H1 (cell line): ENCODE measurements around the gene TTC6. TPM values are rescaled to one million over a fixed set of nuclear protein-coding genes. Genes with fewer than 3 reads are reported as not detected.
"Not testable (repeated sequence)": the region's sequence is repeated elsewhere in the genome, so short reads cannot be mapped to it uniquely, and the experiment has no call there.

Experiments used
- CTCF ChIA-PET: fragments of 300-600 bp; sonication (Branson Sonifier 250); formaldehyde crosslinking; loops from one replicate; lab custom pipeline; 2021; ENCODE audit not compliant: partially characterized antibody; lab: Charles Lee
- POLR2A ChIA-PET: fragments of 300-600 bp; sonication (Branson Sonifier 250); formaldehyde crosslinking; loops from one replicate; lab custom pipeline; 2021; ENCODE audit warnings: inconsistent platforms; ENCODE audit not compliant: partially characterized antibody; lab: Charles Lee
- DNase-seq, 2 experiments: peaks; one replicate each; pipeline versions ENCODE4 v3.0.0 to v3.0.0-alpha.2; 2010 to 2022; ENCODE audit warnings: low spot score in 2 of 2, low read depth in 1 of 2, mixed read lengths in 1 of 2
- FAIRE-seq: peaks from 2 replicates; lab custom pipeline; 2011; peaks lifted over from hg19 to GRCh38; lab: Jason Lieb, UNC
- H2AFZ ChIP-seq: 2 replicates; pipeline ENCODE4 v1.8.1; 2012; ENCODE audit warnings: low read length, inconsistent platforms
- H2AK5ac ChIP-seq: 2 replicates; pipeline ENCODE4 v1.6.1; 2013; ENCODE audit warnings: low read depth, low read length
- H2BK120ac ChIP-seq: replicated peaks from 2 replicates; pipeline ENCODE3; 2013; ENCODE audit warnings: low read depth, low read length, inconsistent platforms
- H2BK12ac ChIP-seq: 2 replicates; pipeline ENCODE4 v1.6.1; 2013; ENCODE audit warnings: low read depth, low read length
- H2BK15ac ChIP-seq: 2 replicates; pipeline ENCODE4 v1.6.1; 2013; ENCODE audit warnings: low read length
- H2BK20ac ChIP-seq: 2 replicates; pipeline ENCODE4 v1.6.1; 2013; ENCODE audit warnings: low read length
- H2BK5ac ChIP-seq: 2 replicates; pipeline ENCODE4 v1.6.1; 2013; ENCODE audit warnings: low read depth, low read length
- H3K14ac ChIP-seq: 2 replicates; pipeline ENCODE4 v1.6.1; 2013; ENCODE audit warnings: inconsistent platforms; ENCODE audit not compliant: insufficient read length
- H3K18ac ChIP-seq: 2 replicates; pipeline ENCODE4 v1.6.1; 2013; ENCODE audit warnings: low read length; ENCODE audit errors: extremely low read depth
- H3K23ac ChIP-seq: 2 replicates; pipeline ENCODE4 v1.6.1; 2013; ENCODE audit warnings: inconsistent platforms; ENCODE audit not compliant: insufficient read length
- H3K23me2 ChIP-seq: 2 replicates; pipeline ENCODE4 v1.6.1; 2013; ENCODE audit warnings: low read depth, low read length
- H3K27ac ChIP-seq: 2 replicates; pipeline ENCODE4 v1.6.1; 2011; ENCODE audit warnings: low read depth, low read length, inconsistent platforms
- H3K27me3 ChIP-seq, 4 experiments: replicated peaks in 1 of 4; 1 replicate in 1 of 4; 2 replicates in 3 of 4; pipeline versions ENCODE4 v1.6.1 to v1.8.1; 2011 to 2013; ENCODE audit warnings: low read length in 3 of 4, mild to moderate bottlenecking in 3 of 4, inconsistent platforms in 2 of 4, mixed read lengths in 2 of 4, moderate library complexity in 1 of 4; ENCODE audit not compliant: control insufficient read depth in 3 of 4, insufficient read depth in 3 of 4; ENCODE audit errors: extremely low read depth in 1 of 4
- H3K36me3 ChIP-seq, 4 experiments: 2 replicates each; pipeline versions ENCODE4 v1.6.1 to v1.8.1; 2011 to 2013; ENCODE audit warnings: mild to moderate bottlenecking in 4 of 4, low read length in 3 of 4, moderate library complexity in 2 of 4, control low read depth in 1 of 4, inconsistent platforms in 1 of 4; ENCODE audit not compliant: insufficient read depth in 4 of 4, control insufficient read depth in 2 of 4
- H3K4ac ChIP-seq: replicated peaks from 2 replicates; pipeline ENCODE3; 2013; ENCODE audit warnings: low read length, low read depth, mixed read lengths, inconsistent platforms; ENCODE audit not compliant: insufficient read length
- H3K4me1 ChIP-seq, 4 experiments: replicated peaks in 1 of 4; 1 replicate in 1 of 4; 2 replicates in 3 of 4; pipeline versions ENCODE4 v1.6.1 to v1.8.1; 2011 to 2013; ENCODE audit warnings: low read length in 3 of 4, inconsistent platforms in 2 of 4, mixed read lengths in 1 of 4; ENCODE audit not compliant: insufficient read depth in 4 of 4, control insufficient read depth in 3 of 4
- H3K4me2 ChIP-seq, 2 experiments: 2 replicates each; pipeline versions ENCODE4 v1.6.1 to v1.8.1; 2011 to 2013; ENCODE audit warnings: low read depth in 2 of 2, low read length in 2 of 2, control low read depth in 1 of 2, inconsistent platforms in 1 of 2, mild to moderate bottlenecking in 1 of 2; ENCODE audit not compliant: insufficient read depth in 1 of 2
- H3K4me3 ChIP-seq, 4 experiments: fragments of 200-600, 300-600 bp in 1 of 4; sonication (generic), shearing (Covaris generic), sonication (Bioruptor Twin) in 1 of 4; 2 replicates each; pipeline versions ENCODE4 v1.5.1 to v1.8.1; 2011 to 2016; ENCODE audit warnings: low read length in 4 of 4, low read depth in 3 of 4, control low read depth in 2 of 4, inconsistent platforms in 2 of 4, mild to moderate bottlenecking in 2 of 4, mixed read lengths in 1 of 4, moderate library complexity in 1 of 4; ENCODE audit not compliant: insufficient read depth in 2 of 4; ENCODE audit errors: extremely low read depth in 1 of 4
- H3K56ac ChIP-seq: replicated peaks from 2 replicates; pipeline ENCODE3; 2013; ENCODE audit warnings: low read depth, mild to moderate bottlenecking, mixed read lengths, low read length, inconsistent platforms; ENCODE audit not compliant: insufficient read length
- H3K79me1 ChIP-seq: 2 replicates; pipeline ENCODE4 v1.6.1; 2013; ENCODE audit warnings: low read depth, low read length, control low read depth
- H3K79me2 ChIP-seq, 2 experiments: 2 replicates each; pipeline versions ENCODE4 v1.6.1 to v1.8.1; 2012 to 2013; ENCODE audit warnings: low read length in 2 of 2, mild to moderate bottlenecking in 2 of 2, inconsistent platforms in 1 of 2; ENCODE audit not compliant: insufficient read depth in 2 of 2, control insufficient read depth in 1 of 2
- H3K9ac ChIP-seq, 4 experiments: replicated peaks in 1 of 4; 1 replicate in 1 of 4; 2 replicates in 3 of 4; pipeline versions ENCODE4 v1.6.1 to v1.8.1; 2011 to 2013; ENCODE audit warnings: low read depth in 3 of 4, low read length in 3 of 4, control low read depth in 2 of 4, mild to moderate bottlenecking in 2 of 4, moderate library complexity in 2 of 4, inconsistent platforms in 1 of 4; ENCODE audit errors: extremely low read depth in 1 of 4
- H3K9me3 ChIP-seq, 2 experiments: 2 replicates each; pipeline versions ENCODE4 v1.6.1 to v1.8.1; 2012 to 2013; ENCODE audit warnings: mild to moderate bottlenecking in 2 of 2, moderate library complexity in 2 of 2, control low read depth in 1 of 2, inconsistent platforms in 1 of 2, low read depth in 1 of 2, low read length in 1 of 2, mixed read lengths in 1 of 2; ENCODE audit not compliant: insufficient read depth in 2 of 2
- H4K20me1 ChIP-seq, 2 experiments: replicated peaks in 1 of 2; 2 replicates each; pipeline versions ENCODE3 to v1.8.1; 2011 to 2013; ENCODE audit warnings: inconsistent platforms in 2 of 2, low read length in 2 of 2, mild to moderate bottlenecking in 1 of 2; ENCODE audit not compliant: insufficient read depth in 2 of 2, control insufficient read depth in 1 of 2
- H4K5ac ChIP-seq: 2 replicates; pipeline ENCODE4 v1.6.1; 2013; ENCODE audit warnings: low read length, low read depth, mixed read lengths, inconsistent platforms; ENCODE audit not compliant: insufficient read length
- H4K8ac ChIP-seq: 2 replicates; pipeline ENCODE4 v1.8.0; 2013; ENCODE audit warnings: mild to moderate bottlenecking, moderate library complexity, low read length, inconsistent platforms; ENCODE audit not compliant: insufficient read depth; ENCODE audit errors: extremely low read depth
- H4K91ac ChIP-seq: replicated peaks from 2 replicates; pipeline ENCODE3; 2013; ENCODE audit warnings: low read length, mixed read lengths, inconsistent platforms; ENCODE audit not compliant: insufficient read length
- WGBS, 2 experiments: shearing (Covaris generic) in 1 of 2; methylation state at CpG; one replicate each; pipeline versions ENCODE4 v1.1.6 to v1.1.7; 2013 to 2015; ENCODE audit warnings: low lambda C conversion rate in 2 of 2, mixed read lengths in 2 of 2, inconsistent platforms in 1 of 2, low coverage in 1 of 2, missing lambda C conversion rate in 1 of 2; ENCODE audit not compliant: insufficient replicate concordance in 2 of 2, insufficient coverage in 1 of 2, insufficient read length in 1 of 2; ENCODE audit errors: extremely low coverage in 1 of 2, missing lambda C conversion rate in 1 of 2; 5-methylcytosine and 5-hydroxymethylcytosine counted together
- polyA plus RNA-seq, 7 experiments: library from polyadenylated mRNA; depleted of rRNA in 3 of 7; stranded (reverse) in 5 of 7; unstranded in 2 of 7; fragments of >200 nt in 5 of 7; fragments of 200-250 nt in 2 of 7; gene quantifications; 1 replicate in 5 of 7; 2 replicates in 1 of 7; 4 replicates in 1 of 7; pipeline versions ENCODE4 v1.2.1 to v1.2.3, GENCODE V29; 2011 to 2013; ENCODE audit warnings: missing spikeins in 2 of 7, mixed read lengths in 2 of 7
- total RNA-seq: library from RNA; stranded (reverse); fragmentation: NEBNext Ultra II Directional; extraction: Animal tissue kit (Norgen Biotek cat#: 25700); gene quantifications from 2 replicates; pipeline ENCODE4 v1.2.1, GENCODE V29; 2021

The TTC6 gene
- total and polyA plus RNA-seq, 2 of the 8 experiments (the other 6 are each of a cell fraction or from before 2014, with no cell fraction given): 0.02 TPM; not detected in 1

- H3K9me3 ChIP-seq: peaks cover 2 to 15% of the 10 kb centered on the region in 2 experiments; a peak in 2 of 4 replicates
- DNase-seq, H3K56ac ChIP-seq, H2AFZ ChIP-seq, H3K23ac ChIP-seq, H3K9ac ChIP-seq, H4K20me1 ChIP-seq, H3K27me3 ChIP-seq, H3K79me2 ChIP-seq, H2BK15ac ChIP-seq, FAIRE-seq, H3K4ac ChIP-seq, H2BK20ac ChIP-seq, POLR2A ChIA-PET, H3K4me1 ChIP-seq, H3K23me2 ChIP-seq, H2AK5ac ChIP-seq, H4K8ac ChIP-seq, H3K18ac ChIP-seq, H2BK5ac ChIP-seq, H3K14ac ChIP-seq, H3K4me3 ChIP-seq, H2BK120ac ChIP-seq, H4K5ac ChIP-seq, H4K91ac ChIP-seq, H3K36me3 ChIP-seq, H2BK12ac ChIP-seq, H3K27ac ChIP-seq, CTCF ChIA-PET, H3K4me2 ChIP-seq, H3K79me1 ChIP-seq: not testable (repeated sequence)
- WGBS, 2 experiments: no CpG with 5 or more reads among the region's 33 CpGs
Observed at GRCh38 chr14:37555596-37555995, 39.8 kb upstream of the TTC6 start.
